Endothelial cell of umbilical vein (primary cell): ENCODE data around the gene SCGB1D1.

Experiments
- EZH2 ChIP-seq: IDR thresholded peaks from 2 replicates; pipeline ENCODE4 v1.6.1; 2012; ENCODE audit warnings: borderline replicate concordance, low read depth, mild to moderate bottlenecking, moderate library complexity, low read length, inconsistent platforms; ENCODE audit not compliant: severe bottlenecking
- GATA2 ChIP-seq: IDR thresholded peaks from 2 replicates; pipeline ENCODE4 v1.7.0; 2011; ENCODE audit warnings: low read depth, mild to moderate bottlenecking, moderate library complexity, mixed read lengths, low read length; ENCODE audit not compliant: insufficient read length, insufficient read depth
- TF ChIP-seq, protein P1 (sequence below), 2 donors: IDR thresholded peaks; 1 replicate in 1 of 2; 2 replicates in 1 of 2; pipeline ENCODE4 v1.5.1; 2011; ENCODE audit warnings: low read length in 2 of 2, mild to moderate bottlenecking in 2 of 2, moderate library complexity in 2 of 2, control low read depth in 1 of 2, inconsistent platforms in 1 of 2, low read depth in 1 of 2; ENCODE audit not compliant: insufficient read depth in 1 of 2; ENCODE audit errors: extremely low read depth in 1 of 2

DNA sequence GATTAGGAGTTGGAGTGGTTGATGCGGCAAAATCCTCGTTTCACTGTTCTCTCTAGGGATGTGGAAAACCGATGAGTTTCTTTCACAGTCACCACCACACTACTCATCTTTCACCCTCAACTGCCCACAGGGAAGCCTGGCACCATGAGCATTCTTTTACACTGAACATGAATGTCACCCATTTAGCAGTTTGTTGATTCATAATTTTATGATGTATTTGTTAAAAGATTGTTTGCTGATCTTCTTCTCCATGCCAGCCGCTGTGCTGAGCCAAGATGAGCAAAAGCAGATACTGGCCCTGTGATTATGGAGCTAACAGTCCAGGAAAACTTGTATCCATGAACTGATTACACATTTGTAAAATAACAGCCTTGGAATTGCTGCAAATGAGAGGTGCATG is 48.1 kb downstream of the SCGB1D1 start:
- TF ChIP-seq, protein P1, sequence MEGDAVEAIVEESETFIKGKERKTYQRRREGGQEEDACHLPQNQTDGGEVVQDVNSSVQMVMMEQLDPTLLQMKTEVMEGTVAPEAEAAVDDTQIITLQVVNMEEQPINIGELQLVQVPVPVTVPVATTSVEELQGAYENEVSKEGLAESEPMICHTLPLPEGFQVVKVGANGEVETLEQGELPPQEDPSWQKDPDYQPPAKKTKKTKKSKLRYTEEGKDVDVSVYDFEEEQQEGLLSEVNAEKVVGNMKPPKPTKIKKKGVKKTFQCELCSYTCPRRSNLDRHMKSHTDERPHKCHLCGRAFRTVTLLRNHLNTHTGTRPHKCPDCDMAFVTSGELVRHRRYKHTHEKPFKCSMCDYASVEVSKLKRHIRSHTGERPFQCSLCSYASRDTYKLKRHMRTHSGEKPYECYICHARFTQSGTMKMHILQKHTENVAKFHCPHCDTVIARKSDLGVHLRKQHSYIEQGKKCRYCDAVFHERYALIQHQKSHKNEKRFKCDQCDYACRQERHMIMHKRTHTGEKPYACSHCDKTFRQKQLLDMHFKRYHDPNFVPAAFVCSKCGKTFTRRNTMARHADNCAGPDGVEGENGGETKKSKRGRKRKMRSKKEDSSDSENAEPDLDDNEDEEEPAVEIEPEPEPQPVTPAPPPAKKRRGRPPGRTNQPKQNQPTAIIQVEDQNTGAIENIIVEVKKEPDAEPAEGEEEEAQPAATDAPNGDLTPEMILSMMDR (IDR thresholded peaks at IDR 0.05; ENCODE audit: extremely low read depth in 1 of 2, insufficient read depth in 1 of 2, low read depth in 1 of 2, low read length in 2 of 2), result no peak
- TF ChIP-seq EZH2 (no peak), GATA2 (no peak)
